Endothelial cell of umbilical vein (primary cell): ENCODE measurements around the gene DENND2A.

Experiments
- POLR2A ChIP-seq: IDR thresholded peaks from 2 replicates; pipeline ENCODE4 v1.6.1; 2012; ENCODE audit warnings: low read depth, mild to moderate bottlenecking, control low read depth, low read length
- TF ChIP-seq, protein P1 (sequence below), 2 donors: IDR thresholded peaks; 1 replicate in 1 of 2; 2 replicates in 1 of 2; pipeline ENCODE4 v1.5.1; 2011; ENCODE audit warnings: low read length in 2 of 2, mild to moderate bottlenecking in 2 of 2, moderate library complexity in 2 of 2, control low read depth in 1 of 2, inconsistent platforms in 1 of 2, low read depth in 1 of 2; ENCODE audit not compliant: insufficient read depth in 1 of 2; ENCODE audit errors: extremely low read depth in 1 of 2

DNA sequence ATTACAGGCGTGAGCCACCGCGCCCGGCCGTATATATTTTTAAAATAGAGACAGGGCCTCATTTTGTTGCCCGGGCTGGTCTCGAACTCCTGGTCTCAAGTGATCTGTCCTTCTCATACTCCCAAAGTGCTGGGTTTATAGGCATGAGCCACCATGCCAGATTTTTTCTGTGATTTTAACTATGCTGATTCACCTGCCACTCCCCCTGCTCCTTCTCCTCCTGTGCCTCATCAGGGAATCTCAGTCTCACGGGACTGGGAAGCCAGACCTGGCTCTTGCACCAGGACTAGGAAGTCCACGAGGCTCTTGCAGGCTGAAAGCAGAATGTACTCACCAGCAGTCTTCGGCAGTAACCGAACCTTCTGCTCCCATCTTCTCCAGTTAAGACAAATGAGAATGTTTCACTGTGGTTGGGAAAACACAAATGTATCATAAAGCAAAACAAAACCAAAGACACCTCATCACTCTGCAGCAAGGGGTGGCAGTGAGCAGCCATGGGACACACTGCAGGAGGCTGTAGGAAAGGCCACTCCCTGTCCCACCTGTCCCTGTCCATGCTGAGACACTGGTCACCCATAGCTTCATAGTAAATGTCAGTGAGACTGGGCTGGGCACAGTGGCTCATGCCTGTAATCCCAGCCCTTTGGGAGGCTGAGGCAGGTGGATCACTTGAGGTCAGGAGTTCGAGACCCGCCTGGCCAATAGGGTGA is 82.6 kb downstream of the DENND2A start:
- TF ChIP-seq, protein P1, sequence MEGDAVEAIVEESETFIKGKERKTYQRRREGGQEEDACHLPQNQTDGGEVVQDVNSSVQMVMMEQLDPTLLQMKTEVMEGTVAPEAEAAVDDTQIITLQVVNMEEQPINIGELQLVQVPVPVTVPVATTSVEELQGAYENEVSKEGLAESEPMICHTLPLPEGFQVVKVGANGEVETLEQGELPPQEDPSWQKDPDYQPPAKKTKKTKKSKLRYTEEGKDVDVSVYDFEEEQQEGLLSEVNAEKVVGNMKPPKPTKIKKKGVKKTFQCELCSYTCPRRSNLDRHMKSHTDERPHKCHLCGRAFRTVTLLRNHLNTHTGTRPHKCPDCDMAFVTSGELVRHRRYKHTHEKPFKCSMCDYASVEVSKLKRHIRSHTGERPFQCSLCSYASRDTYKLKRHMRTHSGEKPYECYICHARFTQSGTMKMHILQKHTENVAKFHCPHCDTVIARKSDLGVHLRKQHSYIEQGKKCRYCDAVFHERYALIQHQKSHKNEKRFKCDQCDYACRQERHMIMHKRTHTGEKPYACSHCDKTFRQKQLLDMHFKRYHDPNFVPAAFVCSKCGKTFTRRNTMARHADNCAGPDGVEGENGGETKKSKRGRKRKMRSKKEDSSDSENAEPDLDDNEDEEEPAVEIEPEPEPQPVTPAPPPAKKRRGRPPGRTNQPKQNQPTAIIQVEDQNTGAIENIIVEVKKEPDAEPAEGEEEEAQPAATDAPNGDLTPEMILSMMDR (IDR thresholded peaks at IDR 0.05; ENCODE audit: extremely low read depth in 1 of 2, insufficient read depth in 1 of 2, low read depth in 1 of 2, low read length in 2 of 2): no peak
- TF ChIP-seq POLR2A: no peak
